ENCODE measurements around the gene ZNF10. TPM values are rescaled to one million over a fixed set of nuclear protein-coding genes. Genes with fewer than 3 reads are reported as not detected.

ZNF10 gene
- total RNA-seq, 4 donors from 2014 or later, result 5.8 to 28.1 (median 11.0) TPM

- no peak for DNase-seq
- H3K9me3 ChIP-seq, result peaks cover 0 to 88% (median 35%) of the 10 kb centered on the region in 4 donors
These were observed 62.4 kb downstream of the ZNF10 start for GRCh38 chr12:133192847-133193246.

GRCh38 chr12:133201888-133202287, 71.5 kb downstream of the ZNF10 start:
- H3K4me3 ChIP-seq, result no peak overlapping the region
- H3K27me3 ChIP-seq, result no peaks in the 10 kb centered on the region
- no peak for DNase-seq
- TF ChIP-seq CTCF (IDR thresholded peaks at IDR 0.05) (no peak), POLR2A (IDR thresholded peaks at IDR 0.05) (no peak)
- peaks cover 0 to 35% (median 0%) of the 10 kb centered on the region in 3 donors for H3K36me3 ChIP-seq
- peaks cover 0 to 71% (median 41%) of the 10 kb centered on the region in 4 donors for H3K9me3 ChIP-seq
- no peaks in the 10 kb centered on the region for H3K4me1 ChIP-seq
- no peak overlapping the region for H3K27ac ChIP-seq

More at GRCh38 chr12:133192847-133193246, 62.4 kb downstream of the ZNF10 start:
- Histone ChIP-seq H3K4me3 (no peak overlapping the region), H3K27me3 (no peaks in the 10 kb centered on the region), H3K4me1 (no peaks in the 10 kb centered on the region), H3K36me3 (peaks cover 0 to 90% (median 6%) of the 10 kb centered on the region in 3 donors), H3K27ac (no peak overlapping the region)
- TF ChIP-seq POLR2A (IDR thresholded peaks at IDR 0.05) (no peak), CTCF (IDR thresholded peaks at IDR 0.05) (no peak)

GRCh38 chr12:133202493-133203343, 72.3 kb downstream of the ZNF10 start:
- no peaks in the 10 kb centered on the region for H3K27me3 ChIP-seq
- H3K36me3 ChIP-seq, result peaks cover 0 to 34% (median 0%) of the 10 kb centered on the region in 3 donors
- no peak overlapping the region for H3K27ac ChIP-seq
- H3K9me3 ChIP-seq, result peaks cover 0 to 80% (median 45%) of the 10 kb centered on the region in 4 donors
- no peak overlapping the region for H3K4me3 ChIP-seq
- H3K4me1 ChIP-seq, result no peaks in the 10 kb centered on the region
- no peak for DNase-seq
- TF ChIP-seq CTCF (IDR thresholded peaks at IDR 0.05), result no peak
- no peak for TF ChIP-seq POLR2A (IDR thresholded peaks at IDR 0.05)

- Histone ChIP-seq H3K27ac (no peak overlapping the region), H3K36me3 (peaks cover 0 to 34% (median 0%) of the 10 kb centered on the region in 3 donors), H3K27me3 (no peaks in the 10 kb centered on the region), H3K4me3 (no peak overlapping the region), H3K4me1 (no peaks in the 10 kb centered on the region), H3K9me3 (peaks cover 0 to 89% (median 49%) of the 10 kb centered on the region in 4 donors)
- TF ChIP-seq POLR2A (IDR thresholded peaks at IDR 0.05), result no peak
- TF ChIP-seq CTCF (IDR thresholded peaks at IDR 0.05), result no peak
- no peak for DNase-seq
These were observed 73.2 kb downstream of the ZNF10 start for GRCh38 chr12:133203344-133204263.

GRCh38 chr12:133204264-133204603, 73.8 kb downstream of the ZNF10 start:
- TF ChIP-seq CTCF (IDR thresholded peaks at IDR 0.05) (no peak), POLR2A (IDR thresholded peaks at IDR 0.05) (no peak)
- H3K9me3 ChIP-seq, result peaks cover 0 to 95% (median 52%) of the 10 kb centered on the region in 4 donors
- DNase-seq, result no peak
- H3K36me3 ChIP-seq, result peaks cover 0 to 34% (median 0%) of the 10 kb centered on the region in 3 donors
- H3K27ac ChIP-seq, result no peak overlapping the region
- no peaks in the 10 kb centered on the region for H3K4me1 ChIP-seq
- no peak overlapping the region for H3K4me3 ChIP-seq
- H3K27me3 ChIP-seq, result no peaks in the 10 kb centered on the region

Data from Peyer's patch (tissue), 4 donors.